ENCODE results near the gene CACNA1C.

DNA sequence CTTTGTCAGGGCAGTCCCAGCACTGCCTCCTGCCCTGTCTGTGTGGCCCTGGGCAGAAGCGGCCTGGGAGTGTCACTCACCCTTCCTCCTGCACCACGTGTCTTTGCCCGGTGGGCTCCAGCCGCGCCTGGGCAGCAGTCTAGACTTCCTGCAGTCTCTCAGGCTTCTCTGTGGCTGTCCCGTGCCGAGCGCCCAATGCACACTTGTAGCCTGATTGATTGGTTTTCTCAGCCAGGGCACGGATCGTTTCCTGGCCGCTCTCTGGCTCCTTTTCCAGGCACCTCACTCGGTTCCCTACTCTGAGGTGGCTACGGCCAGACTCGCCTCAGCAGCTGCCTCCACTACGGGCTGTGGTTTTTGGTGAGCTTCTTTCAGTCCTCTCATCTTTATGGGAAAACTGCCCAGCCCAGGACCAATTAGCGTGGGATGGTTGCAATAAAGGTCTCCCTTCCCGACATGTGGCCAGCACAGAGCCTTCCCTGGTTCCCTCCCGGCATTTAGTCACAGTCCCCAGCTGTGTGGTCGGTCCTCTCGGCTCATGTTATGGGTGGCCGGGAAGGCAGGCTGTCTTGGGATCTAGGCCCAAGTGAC is 133.1 kb downstream of the CACNA1C start:
- TF ChIP-seq, protein P1, sequence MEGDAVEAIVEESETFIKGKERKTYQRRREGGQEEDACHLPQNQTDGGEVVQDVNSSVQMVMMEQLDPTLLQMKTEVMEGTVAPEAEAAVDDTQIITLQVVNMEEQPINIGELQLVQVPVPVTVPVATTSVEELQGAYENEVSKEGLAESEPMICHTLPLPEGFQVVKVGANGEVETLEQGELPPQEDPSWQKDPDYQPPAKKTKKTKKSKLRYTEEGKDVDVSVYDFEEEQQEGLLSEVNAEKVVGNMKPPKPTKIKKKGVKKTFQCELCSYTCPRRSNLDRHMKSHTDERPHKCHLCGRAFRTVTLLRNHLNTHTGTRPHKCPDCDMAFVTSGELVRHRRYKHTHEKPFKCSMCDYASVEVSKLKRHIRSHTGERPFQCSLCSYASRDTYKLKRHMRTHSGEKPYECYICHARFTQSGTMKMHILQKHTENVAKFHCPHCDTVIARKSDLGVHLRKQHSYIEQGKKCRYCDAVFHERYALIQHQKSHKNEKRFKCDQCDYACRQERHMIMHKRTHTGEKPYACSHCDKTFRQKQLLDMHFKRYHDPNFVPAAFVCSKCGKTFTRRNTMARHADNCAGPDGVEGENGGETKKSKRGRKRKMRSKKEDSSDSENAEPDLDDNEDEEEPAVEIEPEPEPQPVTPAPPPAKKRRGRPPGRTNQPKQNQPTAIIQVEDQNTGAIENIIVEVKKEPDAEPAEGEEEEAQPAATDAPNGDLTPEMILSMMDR (conservative IDR thresholded peaks at IDR 0.05; ENCODE audit: low read depth, low read length) = no peak
- no peak for TF ChIP-seq EZH2 (IDR thresholded peaks at IDR 0.05; ENCODE audit: borderline replicate concordance, low read depth, low read length, poor library complexity, severe bottlenecking)

All from A673 (cell line).